ENCODE data around the gene CDC42BPA.

DNA sequence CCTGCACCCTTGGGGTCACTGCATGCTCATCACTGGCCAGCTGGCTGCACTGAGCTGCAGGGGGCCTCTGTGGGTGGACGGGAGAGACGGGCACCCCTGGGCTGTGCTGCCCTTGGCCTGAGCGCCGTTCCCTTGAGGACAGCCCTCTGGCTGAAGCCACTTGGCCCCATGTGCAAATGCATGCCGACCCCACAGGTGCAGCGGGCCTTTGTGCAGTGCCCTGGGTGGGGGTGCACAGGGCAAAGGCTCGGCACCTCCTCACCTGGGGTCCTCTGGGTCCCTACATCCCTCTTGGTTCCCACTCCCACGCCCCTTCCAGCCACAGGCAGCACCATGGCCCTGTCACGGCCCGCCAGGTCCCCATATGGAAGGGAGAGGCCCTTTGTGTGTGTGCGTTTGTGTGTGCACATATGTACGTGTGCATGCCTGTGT lies 336.9 kb downstream of the CDC42BPA start:
- no peak for TF ChIP-seq TAF1 (IDR thresholded peaks at IDR 0.05; ENCODE audit: borderline replicate concordance, insufficient read depth, low read length)
- no peak for TF ChIP-seq FOXP2 (optimal IDR thresholded peaks at IDR 0.05; ENCODE audit: borderline replicate concordance, extremely low read depth, extremely low read length, insufficient read depth)
- TF ChIP-seq POLR2AphosphoS5 (IDR thresholded peaks at IDR 0.05; ENCODE audit: low read depth, low read length) = no peak
- no peak for TF ChIP-seq SIN3A (IDR thresholded peaks at IDR 0.05; ENCODE audit: borderline replicate concordance, insufficient read depth, low read length)
- TF ChIP-seq, protein P1, sequence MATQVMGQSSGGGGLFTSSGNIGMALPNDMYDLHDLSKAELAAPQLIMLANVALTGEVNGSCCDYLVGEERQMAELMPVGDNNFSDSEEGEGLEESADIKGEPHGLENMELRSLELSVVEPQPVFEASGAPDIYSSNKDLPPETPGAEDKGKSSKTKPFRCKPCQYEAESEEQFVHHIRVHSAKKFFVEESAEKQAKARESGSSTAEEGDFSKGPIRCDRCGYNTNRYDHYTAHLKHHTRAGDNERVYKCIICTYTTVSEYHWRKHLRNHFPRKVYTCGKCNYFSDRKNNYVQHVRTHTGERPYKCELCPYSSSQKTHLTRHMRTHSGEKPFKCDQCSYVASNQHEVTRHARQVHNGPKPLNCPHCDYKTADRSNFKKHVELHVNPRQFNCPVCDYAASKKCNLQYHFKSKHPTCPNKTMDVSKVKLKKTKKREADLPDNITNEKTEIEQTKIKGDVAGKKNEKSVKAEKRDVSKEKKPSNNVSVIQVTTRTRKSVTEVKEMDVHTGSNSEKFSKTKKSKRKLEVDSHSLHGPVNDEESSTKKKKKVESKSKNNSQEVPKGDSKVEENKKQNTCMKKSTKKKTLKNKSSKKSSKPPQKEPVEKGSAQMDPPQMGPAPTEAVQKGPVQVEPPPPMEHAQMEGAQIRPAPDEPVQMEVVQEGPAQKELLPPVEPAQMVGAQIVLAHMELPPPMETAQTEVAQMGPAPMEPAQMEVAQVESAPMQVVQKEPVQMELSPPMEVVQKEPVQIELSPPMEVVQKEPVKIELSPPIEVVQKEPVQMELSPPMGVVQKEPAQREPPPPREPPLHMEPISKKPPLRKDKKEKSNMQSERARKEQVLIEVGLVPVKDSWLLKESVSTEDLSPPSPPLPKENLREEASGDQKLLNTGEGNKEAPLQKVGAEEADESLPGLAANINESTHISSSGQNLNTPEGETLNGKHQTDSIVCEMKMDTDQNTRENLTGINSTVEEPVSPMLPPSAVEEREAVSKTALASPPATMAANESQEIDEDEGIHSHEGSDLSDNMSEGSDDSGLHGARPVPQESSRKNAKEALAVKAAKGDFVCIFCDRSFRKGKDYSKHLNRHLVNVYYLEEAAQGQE (IDR thresholded peaks at IDR 0.05; ENCODE audit: insufficient read depth in 1 of 2, low read depth in 2 of 2, low read length in 2 of 2) = no peak
